Epithelial cell of esophagus (primary cell): Measurements from ENCODE around the gene BPI.

Source experiments
- DNase-seq: peaks from one replicate; pipeline ENCODE4 v3.0.0; 2010; ENCODE audit warnings: low read depth
- H3K4me3 ChIP-seq: 2 replicates; pipeline ENCODE4 v1.5.1; 2011; ENCODE audit warnings: mild to moderate bottlenecking, low read length, control low read depth
- CTCF ChIP-seq: IDR thresholded peaks from 2 replicates; pipeline ENCODE4 v1.5.1; 2011; ENCODE audit warnings: low read depth, mild to moderate bottlenecking, low read length, control low read depth, inconsistent platforms; ENCODE audit not compliant: insufficient read depth; ENCODE audit errors: missing control alignments

The BPI gene

GRCh38 chr20:38286586-38287531, 17.1 kb upstream of the BPI start:
- TF ChIP-seq CTCF = no peak
- no peak for DNase-seq
- no peak overlapping the region for H3K4me3 ChIP-seq

- peak; percentile 31 for DNase-seq
- TF ChIP-seq CTCF = peak; percentile 20
- no peak overlapping the region for H3K4me3 ChIP-seq
Observed at GRCh38 chr20:38290829-38291814, 12.8 kb upstream of the BPI start.

- DNase-seq = no peak
- no peak overlapping the region for H3K4me3 ChIP-seq
- TF ChIP-seq CTCF = no peak
Observed at GRCh38 chr20:38291966-38292365, 12.0 kb upstream of the BPI start.

GRCh38 chr20:38293491-38294065, 10.4 kb upstream of the BPI start:
- no peak for DNase-seq
- no peak for TF ChIP-seq CTCF
- no peak overlapping the region for H3K4me3 ChIP-seq

- no peak for TF ChIP-seq CTCF
- H3K4me3 ChIP-seq = no peak overlapping the region
- no peak for DNase-seq
Observed at GRCh38 chr20:38294076-38294591, 9.8 kb upstream of the BPI start.

- no peak for DNase-seq
- no peak overlapping the region for H3K4me3 ChIP-seq
- TF ChIP-seq CTCF = no peak
Observed at GRCh38 chr20:38295811-38296210, 8.1 kb upstream of the BPI start.
